ENCODE results near the gene TAOK2.

DNA sequence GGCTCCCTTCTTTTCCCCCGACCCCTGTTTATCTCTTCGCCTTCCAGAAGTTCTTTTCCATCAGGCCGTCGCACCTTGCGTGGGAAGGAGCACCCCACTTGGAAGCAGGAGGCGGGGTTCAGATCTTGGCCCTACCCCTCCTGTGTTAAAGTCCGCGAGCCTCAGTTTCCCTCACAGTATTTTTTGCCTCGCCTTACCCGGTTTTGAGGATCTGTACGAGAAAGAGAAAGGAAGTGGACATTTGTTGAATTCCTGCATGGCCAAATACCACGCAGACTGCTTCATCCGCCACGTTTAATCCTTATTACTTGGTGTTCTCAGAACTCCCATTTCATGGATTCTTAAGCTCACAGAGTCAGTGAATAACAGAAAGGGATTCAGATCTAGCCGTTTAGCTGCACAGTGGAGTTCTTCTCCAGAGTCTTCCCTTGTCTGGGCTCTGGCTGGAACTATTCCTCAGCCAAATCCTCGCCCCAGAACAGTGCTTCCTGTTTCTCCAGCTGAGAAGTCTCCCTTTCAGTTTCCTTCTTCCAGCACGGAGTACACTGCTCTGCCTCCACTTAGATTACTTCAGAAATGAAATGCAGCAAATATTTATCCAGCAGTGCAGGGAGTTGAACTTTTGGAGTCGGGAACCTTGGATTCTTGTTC is 11.2 kb upstream of the TAOK2 start:
- TF ChIP-seq, protein P1, sequence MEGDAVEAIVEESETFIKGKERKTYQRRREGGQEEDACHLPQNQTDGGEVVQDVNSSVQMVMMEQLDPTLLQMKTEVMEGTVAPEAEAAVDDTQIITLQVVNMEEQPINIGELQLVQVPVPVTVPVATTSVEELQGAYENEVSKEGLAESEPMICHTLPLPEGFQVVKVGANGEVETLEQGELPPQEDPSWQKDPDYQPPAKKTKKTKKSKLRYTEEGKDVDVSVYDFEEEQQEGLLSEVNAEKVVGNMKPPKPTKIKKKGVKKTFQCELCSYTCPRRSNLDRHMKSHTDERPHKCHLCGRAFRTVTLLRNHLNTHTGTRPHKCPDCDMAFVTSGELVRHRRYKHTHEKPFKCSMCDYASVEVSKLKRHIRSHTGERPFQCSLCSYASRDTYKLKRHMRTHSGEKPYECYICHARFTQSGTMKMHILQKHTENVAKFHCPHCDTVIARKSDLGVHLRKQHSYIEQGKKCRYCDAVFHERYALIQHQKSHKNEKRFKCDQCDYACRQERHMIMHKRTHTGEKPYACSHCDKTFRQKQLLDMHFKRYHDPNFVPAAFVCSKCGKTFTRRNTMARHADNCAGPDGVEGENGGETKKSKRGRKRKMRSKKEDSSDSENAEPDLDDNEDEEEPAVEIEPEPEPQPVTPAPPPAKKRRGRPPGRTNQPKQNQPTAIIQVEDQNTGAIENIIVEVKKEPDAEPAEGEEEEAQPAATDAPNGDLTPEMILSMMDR (IDR thresholded peaks at IDR 0.05): no peak
- TF ChIP-seq POLR2A (IDR thresholded peaks at IDR 0.05): no peak

All from tibial nerve (tissue), 3 donors.